ENCODE results near the gene TATDN2.
A peak's percentile ranks its signal among the peaks of the same experiment; 100 is the strongest.

Gene TATDN2

GRCh38 chr3:10320320-10320677 lies 72.0 kb downstream of the TATDN2 start:
- DNase-seq, result no peak

- DNase-seq, result no peak
These were observed 73.5 kb downstream of the TATDN2 start for GRCh38 chr3:10321630-10322351.

- DNase-seq, result peak in 1 of 2 donors; percentile 56
These were observed 74.1 kb downstream of the TATDN2 start for GRCh38 chr3:10322352-10322710.

- DNase-seq, result no peak
These were observed 79.3 kb downstream of the TATDN2 start for GRCh38 chr3:10327592-10327991.

GRCh38 chr3:10328460-10329071 lies 80.3 kb downstream of the TATDN2 start:
- no peak for DNase-seq

GRCh38 chr3:10329495-10330015 lies 81.3 kb downstream of the TATDN2 start:
- DNase-seq, result no peak

GRCh38 chr3:10330319-10330718 lies 82.1 kb downstream of the TATDN2 start:
- DNase-seq, result no peak

All from inflammatory macrophage treated with lipopolysaccharide for 1 hour (primary cell).